GM12801 (cell line): ENCODE measurements around the gene HSD3B2.

ENCODE experiments used
- TF ChIP-seq, protein P1 (sequence below): IDR thresholded peaks from one replicate; pipeline ENCODE4 v1.5.1; 2011; ENCODE audit warnings: control low read depth; ENCODE audit not compliant: insufficient read length; ENCODE audit errors: extremely low read depth

HSD3B2 gene

DNA sequence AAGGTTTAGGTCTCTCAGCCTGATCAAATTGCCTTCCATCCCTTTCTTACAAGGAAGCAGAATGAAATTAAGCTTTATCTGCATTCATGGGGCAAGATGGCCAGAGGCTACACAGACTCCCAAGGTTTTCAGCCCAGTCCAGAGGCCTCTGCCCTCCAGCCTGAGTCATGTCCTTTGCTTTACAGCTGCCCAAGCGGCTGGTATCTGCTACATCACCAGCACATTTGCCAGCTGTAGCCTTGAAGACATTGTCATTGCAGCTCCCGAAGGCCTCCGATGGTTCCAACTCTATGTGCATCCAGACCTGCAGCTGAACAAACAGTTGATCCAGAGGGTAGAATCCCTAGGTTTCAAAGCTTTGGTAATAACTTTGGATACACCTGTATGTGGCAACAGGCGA, 30.4 kb upstream of the HSD3B2 start:
- TF ChIP-seq, protein P1, sequence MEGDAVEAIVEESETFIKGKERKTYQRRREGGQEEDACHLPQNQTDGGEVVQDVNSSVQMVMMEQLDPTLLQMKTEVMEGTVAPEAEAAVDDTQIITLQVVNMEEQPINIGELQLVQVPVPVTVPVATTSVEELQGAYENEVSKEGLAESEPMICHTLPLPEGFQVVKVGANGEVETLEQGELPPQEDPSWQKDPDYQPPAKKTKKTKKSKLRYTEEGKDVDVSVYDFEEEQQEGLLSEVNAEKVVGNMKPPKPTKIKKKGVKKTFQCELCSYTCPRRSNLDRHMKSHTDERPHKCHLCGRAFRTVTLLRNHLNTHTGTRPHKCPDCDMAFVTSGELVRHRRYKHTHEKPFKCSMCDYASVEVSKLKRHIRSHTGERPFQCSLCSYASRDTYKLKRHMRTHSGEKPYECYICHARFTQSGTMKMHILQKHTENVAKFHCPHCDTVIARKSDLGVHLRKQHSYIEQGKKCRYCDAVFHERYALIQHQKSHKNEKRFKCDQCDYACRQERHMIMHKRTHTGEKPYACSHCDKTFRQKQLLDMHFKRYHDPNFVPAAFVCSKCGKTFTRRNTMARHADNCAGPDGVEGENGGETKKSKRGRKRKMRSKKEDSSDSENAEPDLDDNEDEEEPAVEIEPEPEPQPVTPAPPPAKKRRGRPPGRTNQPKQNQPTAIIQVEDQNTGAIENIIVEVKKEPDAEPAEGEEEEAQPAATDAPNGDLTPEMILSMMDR, result no peak

DNA sequence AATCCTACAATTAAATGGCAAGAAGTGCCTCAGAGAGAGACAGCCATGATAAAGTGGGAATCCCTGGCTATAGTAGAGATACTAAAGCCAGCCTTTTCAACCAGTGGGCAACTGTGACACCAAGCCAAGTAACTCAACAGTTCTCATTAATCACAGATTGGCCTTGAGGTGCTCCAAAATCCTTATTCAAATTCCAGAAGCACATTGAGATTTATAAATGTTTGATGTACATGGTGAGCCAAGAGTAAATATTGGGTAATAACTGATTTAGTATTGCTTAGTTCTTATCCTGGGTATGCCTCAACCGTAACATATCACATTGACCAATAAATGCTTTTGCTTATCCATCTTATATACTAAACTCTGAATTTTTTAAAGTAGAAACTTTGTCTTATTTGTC, 29.3 kb upstream of the HSD3B2 start:
- TF ChIP-seq, protein P1, result no peak

DNA sequence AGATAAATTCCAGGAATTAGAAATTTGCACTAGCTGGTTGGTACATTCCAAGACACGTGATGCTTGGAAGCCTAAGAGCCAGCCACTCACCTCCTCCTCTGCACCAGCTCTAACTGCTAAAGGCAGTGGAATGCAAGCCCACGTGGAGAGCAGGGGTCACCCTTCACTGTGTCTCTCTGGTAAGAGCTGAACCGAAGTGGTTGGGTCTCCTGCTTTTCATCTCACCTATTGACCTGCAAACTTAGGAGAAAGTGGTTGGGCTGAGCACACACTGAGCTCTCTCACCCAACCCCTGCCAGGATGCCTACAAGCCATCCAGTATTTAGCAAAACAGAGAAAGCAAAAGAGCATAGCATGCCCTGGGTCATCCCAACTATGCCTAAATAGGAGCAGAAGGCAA, 27.1 kb upstream of the HSD3B2 start:
- TF ChIP-seq, protein P1, result no peak

DNA sequence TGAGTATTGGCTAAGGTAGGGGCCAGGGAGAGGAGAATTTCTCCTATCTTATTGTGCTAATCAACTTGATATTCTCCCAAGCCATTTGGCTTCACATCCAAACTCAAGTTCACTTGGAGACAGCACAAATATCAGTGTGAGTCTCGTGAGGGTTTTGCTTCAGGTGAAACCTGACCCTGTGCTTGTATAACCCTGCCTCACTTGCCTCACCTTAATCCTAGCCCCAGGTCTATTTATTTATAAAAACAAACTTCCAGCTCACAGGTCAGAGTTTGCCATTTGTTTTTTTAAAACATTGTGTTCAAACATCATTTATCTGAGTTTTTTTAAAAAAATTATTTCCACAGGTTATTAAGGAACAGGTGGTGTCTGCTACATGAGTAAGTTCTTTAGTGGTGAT, 26.5 kb upstream of the HSD3B2 start:
- TF ChIP-seq, protein P1, result no peak

DNA sequence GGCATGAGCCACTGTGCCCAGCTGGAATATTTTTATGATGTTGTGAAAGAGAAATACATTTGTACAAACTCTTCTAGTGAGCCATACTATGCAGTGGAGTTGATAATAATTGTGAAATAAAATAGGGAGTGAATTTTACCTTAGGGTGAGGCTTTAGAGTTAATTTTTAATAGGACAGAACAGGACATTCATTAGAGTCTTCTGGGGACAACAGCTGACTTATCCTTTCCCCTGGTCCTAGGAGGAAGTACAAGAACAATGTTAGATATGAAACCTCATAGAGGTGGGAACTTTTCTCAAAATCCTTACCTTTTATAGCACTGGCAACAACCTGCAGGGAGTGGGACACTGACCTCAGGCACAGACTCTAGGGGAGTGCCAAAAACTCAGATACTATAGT, 24.4 kb upstream of the HSD3B2 start:
- TF ChIP-seq, protein P1, result no peak

DNA sequence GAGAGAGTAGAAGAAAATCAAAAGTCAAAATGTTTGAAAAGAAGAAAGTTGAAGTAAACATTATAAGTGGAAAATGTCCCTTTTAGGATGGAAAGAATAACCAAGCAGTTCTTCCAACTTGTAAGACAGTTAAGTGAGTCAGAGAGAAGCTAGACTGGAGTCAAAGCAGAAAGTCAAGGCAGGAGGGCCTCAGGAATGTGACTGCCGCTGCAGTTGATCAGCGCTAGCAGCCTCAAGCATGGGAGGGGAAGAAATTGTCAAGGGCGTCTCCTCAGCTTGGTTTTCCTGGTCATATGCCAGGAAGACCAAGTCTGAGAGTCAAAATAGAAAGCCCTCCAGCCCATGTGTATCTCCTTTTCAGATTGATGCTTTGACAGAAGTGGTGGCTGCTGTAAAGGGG, 23.2 kb upstream of the HSD3B2 start:
- TF ChIP-seq, protein P1, result no peak

DNA sequence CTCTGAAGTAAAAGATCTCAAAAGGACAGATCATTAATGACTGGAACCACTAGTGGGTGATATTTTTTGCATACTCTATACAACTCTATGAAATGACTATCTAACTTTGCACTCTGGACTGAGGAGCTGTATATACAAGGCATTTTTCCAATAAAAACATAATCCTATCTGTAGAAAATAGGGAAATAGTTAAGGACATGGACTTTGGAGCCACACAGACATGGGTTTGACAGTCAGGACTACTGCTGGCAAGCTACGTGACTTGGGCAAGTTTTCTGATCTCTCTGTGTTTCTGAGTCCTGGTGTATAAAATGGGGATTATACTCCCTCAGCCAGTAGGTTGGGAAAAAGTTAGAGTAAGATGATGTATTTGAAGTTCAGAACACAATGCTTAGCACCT, 20.9 kb upstream of the HSD3B2 start:
- TF ChIP-seq, protein P1, result no peak

DNA sequence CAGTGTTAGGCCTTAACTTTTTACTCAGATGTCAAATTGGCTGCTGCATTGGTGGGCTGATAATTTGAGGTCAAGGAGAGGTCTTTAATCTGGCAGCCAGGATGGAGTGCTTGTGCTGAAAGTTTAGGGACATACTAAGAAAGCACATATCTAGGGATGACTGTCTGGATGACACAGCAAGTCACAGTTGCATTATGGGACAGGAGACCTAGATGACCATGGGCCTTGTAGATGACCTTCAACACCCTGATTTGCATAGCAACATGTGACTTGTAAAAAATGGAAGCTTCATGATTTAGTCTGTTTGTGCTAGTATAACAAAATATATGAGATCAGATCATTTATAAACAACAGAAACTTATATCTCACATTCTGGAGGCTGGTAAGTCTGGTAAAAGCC, 18.0 kb upstream of the HSD3B2 start:
- TF ChIP-seq, protein P1, result no peak
